DMS53 treated with DMSO at 0.1 percent for 48 hours (cell line): ENCODE results near the gene BTBD2.

Experiments used
- DNase-seq: peaks from one replicate; lab custom pipeline; 2025; ENCODE audit not compliant: unreplicated experiment; lab: John Stamatoyannopoulos, UW

Gene BTBD2

DNA sequence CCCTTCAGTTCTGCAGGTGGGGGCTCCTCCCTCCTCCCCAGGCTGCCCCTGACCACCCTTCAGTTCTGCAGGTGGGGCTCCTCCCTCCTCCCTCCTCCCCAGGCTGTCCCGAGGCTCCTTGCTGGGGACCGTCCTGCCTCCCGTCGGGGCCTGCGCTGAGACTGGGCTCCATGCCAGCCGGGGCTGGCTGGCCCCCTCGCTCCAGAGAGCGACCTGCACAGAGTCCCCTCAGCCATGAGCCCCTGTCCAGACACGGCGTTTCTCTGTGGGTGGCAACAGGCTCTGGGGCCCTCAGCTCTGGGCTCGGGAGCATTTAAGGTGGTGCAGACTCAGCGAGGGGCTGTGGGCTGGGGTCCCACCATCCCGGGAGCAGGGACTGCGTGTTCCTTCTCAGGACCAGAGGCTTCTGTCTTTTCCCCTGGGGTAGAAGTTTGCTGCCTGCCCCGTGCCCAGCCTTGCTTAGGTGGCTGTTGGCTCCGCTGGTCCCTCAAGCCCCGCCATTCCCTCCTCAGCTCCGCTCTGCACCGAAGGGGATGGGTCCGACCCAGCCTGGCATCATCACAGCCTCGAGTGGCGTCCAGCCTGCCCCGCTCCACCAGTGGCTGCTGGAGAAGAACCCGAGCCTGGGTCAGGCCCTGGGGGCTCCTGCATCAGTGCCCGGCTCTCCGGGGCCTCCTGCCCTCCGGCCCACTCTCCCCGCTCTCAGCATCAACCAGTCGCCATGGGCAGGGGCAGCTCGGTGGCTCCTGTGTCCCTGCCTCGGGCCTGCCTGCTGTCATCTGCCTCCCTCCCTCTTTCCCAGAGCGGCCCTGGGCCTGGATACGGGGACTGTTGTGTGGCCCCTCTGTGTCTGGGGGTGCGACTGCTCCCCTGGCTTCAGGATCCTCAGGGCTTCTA is 47.0 kb downstream of the BTBD2 start:
- no peak for DNase-seq

DNA sequence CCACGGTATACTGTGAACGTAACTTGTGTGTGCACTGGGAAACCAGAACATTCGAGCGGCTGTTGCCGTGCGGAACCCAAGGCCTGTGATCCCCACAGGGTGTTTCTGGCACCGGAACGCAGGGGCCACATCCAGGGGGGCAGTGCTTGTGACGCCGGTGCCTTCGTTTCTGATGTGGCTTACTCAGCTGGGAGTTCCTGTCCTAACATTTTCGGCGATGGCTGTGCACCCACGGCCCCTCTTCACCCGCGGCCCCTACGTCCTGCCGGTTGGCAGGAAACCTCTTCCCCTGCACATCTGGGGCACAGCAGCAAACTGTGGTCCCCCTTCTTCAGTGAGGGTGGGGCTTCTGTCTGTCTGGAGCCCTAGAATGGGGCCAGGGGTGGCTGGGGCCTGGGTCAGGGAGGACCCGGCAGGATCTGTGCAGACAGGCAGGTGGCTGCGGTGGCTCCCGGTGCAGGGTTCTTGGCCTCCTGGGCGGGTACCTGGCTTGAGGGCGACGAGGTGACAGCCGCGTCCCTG is 48.4 kb downstream of the BTBD2 start:
- DNase-seq: no peak

DNA sequence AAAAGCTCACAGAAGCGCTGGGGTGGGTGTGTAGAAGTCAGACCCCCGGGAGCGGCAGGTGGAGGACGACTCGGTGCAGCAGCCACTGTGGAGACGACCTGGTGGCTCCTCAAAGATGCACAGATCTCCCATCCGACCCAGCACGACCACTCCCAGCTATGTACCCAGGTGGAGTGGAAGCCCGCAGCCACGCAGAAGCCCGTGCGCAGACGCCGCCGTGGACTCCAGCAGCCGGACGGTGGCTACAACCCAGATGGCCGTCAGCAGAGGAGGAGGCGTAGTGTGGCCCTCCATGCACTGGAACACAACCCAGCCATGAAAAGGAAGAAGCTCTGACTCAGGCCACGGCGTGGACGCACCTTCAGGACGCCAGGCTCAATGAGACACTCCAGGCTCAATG is 52.8 kb downstream of the BTBD2 start:
- no peak for DNase-seq

DNA sequence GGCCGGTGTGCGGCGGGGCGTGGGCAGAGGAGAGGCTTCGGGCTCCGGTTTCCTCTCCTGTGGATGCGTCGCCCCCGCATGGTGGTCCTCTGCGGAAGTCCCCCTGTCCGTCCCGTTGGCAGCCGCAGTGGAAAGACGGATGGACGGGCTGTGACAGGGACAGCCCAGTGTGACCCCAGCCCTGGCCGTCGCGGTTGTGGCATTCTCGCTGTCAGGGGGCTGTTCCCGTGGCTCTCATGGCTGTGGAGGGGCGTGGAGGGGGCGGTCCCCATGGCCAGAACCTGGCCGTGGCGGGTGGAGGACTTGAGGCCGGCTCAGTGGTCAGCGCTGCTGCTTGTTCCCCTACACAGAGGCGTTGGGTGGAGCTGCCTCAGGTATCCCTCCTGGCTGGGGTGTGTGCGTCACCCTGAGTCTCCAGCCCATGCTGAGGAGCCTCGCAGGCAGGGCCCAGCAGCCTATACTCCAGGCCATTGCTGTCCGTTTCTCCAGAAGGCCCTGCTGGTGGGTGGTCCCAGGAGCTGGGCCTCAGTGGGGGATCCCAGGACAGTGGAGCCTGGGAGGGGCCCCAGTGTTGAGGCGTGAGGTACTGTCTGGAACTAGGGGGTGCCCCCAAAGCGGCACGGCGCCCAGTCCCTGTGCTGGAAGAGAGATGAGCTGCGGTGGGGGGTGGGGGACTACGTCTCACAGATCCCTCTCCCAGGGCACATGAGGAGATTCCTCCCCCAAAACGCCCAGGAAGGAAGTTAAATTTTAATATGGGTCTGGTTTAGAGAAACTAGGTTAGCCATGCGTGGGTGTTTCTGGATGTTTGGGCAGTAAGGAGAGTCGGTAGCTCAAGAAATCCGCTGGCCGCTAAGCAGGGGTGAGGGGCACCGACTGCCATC is 54.3 kb downstream of the BTBD2 start:
- DNase-seq: no peak

DNA sequence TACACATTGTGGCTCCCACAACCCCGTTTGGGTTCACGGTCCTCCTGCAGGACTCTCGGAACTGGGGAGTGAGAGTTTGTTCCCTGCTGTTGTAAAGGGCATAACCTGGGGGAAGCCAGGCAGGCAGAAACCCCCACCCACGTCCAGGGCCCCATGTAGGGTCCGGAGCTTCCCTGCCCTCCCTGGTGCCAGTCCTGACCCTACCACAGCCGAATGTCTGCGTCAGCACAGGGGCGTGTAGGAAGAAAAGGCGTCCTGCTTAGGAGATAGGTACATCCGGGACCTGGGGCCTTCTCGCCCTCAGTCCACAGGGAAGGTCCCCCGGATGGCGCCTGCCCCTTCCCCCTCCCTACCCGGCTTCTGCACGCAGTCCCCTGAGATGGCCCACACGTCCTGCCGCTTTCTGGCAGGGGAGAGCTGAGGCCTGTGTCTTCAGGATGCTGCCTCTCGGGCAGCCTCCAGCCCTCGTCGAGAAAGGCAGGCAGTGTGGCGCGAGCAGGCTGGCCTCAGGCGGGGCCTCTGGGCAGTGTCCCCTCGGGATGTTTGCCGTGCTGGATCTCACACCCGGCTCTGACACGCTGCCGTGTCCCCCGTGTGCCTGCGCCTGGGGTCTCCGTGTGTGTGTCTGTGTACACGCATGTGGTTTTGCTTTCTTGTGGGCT is 55.5 kb downstream of the BTBD2 start:
- DNase-seq: no peak

DNA sequence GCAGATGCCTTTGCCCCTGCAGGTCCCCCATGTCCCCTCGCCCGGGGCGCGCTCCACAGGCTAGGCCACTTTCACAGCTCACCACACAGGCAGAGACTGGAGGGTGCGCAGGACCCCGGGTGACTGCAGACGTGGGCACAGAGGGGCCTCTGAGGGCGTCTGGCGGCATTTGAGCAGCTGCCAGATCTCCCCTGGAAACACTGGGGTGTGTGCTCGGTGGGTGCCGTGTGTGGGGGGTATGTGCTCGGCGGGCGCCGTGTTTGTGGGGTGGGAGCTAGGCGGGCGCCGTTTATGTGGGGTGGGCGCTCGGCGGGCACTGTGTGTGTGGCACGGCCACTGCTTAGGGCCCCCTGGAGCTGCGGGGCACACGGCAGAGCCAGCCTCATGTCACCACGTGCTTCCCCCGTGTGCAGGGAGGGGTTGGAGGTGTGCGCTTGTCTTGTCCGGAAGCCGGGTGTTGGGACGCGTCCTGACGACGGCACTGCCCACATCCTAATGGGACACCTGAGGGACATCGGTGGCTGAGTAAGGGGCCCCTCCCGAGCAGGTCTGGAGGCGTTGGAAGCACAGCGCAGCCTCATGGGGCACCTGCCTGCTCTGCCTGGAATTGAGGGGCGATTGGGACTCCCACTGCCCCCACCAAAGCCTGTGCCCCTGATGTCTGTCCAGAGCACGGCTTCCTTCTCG is 57.8 kb downstream of the BTBD2 start:
- no peak for DNase-seq

DNA sequence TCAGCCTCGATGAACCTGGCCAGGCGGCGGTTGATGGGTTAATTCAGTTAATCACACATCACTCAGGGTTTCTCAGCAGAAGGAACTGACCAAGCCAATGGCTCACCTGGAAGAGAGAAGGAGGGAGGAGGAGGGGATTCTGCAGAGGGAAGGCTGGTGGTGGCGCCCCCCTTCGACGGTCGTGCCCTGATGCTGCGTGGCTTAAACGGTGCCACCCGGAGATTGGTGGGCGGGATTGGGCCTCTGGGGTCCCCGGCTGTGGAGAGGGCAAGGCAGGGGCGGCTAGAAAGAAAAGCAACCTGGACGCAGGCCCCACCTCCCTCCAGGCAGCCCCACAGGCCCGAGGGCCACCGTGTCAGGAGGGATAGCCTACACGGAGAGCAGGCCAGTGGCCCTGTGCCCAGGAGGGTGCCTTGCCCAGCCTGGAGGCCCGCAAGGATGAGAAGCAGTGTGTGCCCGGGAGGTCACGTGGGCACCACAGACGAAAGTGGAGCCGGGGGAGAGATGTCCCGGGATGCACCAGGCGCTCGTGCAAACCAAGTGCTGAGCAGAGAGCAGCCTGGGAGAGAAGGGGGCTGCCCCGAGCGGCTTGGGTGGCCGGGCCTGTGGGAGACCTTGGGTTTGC is 58.5 kb downstream of the BTBD2 start:
- no peak for DNase-seq

DNA sequence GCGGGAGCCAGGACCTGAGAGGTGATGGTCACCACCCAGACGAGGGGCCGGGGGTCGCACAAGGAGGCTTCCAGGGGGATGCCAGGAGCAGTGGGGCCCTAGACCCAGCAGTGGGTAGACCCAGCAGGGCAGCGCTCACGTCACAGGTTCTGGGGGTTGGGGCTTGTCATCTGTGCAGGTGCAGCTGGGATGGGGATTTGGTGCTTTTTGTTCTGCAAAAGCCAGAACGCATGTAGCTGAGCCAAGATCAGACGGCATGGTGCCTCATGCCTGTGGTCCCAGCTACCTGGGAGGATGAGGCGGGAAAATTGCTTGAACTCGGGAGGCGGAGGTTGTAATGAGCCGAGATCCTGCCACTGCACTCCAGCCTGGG is 59.4 kb downstream of the BTBD2 start:
- no peak for DNase-seq

DNA sequence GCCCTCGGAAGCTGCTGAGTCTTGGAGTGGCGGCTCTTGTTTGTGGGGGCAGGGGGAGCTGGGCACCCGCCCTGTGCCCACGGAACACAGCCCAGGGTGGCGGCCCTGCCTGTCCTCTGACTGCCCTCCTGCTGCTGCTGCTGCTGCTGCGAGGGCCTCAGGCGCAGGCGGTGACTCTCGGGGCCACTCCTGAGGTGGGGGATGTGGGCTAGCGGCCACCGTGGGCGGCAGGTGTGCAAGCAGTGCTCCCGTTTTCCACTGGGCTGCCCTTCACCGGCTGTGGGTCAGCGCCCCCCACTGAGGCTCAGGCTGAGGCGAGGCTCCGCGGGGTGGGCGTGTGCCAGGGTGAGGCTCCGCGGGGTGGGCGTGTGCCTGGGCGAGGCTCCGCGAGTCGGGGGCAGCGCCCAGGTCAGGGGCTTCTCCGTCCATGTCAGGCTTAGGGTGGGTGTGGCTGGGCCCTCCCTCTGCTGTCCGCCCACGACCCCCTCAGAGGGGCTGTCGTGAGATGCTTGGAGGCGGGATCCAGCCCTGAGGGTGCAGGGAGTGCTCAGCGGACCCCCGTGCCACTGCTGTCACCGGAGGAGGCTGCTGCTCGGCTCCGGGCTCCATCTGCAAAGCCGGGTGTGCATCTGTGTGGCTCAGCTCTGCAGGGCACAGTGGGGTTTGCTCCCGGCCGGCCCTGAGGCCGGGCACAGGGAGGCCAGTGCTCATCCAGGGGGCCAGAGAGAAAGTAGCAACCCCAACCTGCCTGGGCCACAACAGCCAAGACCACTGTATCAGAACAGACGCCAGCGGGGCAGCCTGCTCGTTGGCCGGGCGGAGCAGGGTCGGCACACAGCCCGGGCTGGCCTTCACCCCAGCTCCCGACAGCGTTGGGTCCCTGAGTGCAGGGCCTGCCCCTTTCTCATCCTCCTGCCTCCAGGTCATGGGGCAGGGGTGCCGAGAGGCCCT is 60.1 kb downstream of the BTBD2 start:
- DNase-seq: no peak

DNA sequence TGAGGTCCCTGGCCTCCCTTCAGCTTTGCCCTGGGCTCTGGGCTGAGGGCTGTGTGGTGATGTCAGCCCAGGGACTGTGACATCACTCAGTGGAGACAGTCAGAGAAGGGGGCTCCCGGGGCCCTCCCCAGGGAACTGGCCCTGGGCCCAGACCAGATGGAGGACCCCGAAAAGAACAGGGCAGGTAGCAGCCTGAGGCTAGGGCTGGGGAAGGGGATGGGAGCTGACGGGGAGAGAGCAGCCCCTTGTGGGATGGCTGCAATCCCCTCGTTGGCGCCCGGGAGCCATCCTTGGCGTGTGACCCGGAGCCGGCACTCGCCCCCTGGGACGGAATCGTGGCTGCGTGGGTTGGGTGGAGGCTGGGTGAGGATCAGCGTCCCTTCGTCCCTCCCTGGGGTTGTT is 61.0 kb downstream of the BTBD2 start:
- no peak for DNase-seq

DNA sequence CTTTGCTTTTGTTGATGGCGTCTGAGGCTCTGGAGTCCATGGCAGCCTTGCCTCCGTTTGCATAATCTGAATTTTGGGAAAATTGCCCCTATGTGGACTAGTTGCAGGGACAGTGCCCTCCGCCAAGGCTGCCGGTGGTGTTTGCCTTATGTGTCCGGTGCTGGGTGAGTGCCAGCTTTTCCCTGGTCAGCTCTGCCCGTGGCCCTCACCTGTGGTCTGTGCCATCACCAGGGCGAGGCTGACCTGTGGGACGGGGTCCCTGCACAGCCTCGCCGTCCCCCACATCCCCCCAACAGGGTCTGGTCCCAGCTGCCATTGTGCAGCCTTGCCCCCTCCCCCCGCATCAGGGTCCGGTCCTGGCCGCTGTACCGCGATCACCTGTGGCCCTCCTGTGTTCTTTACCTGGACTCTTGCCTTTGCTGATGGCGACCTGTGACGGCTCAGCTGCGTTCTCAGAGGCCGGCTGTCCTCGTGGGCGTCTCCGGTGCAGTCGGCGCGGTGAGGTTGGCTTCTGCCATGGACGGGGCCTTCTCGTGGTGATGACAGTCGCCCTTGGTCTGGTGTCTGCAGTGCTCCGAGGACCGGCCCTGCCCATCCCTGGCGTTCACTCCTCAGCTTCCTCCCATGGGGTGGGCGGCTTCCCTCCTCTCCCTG is 61.9 kb downstream of the BTBD2 start:
- no peak for DNase-seq

DNA sequence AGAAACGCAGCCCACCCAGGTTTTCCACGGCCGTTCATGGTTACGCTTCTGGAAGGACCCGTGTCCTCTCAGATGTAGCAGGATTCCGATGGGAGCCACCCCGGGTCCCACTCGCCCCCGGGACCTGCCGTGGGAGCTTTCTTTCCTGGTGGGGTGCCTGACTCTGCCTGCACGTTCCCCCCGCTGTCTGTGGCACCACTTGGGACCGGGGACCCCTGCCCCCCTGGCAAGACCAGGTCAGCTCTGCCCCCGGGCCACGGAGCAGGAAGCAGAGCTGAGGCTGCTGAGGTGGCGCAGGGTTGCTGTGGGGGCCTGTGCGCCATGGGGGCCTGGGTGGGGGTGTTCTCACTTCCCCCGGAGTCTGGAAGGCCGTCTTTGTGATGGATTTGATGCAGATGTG is 62.5 kb downstream of the BTBD2 start:
- no peak for DNase-seq

DNA sequence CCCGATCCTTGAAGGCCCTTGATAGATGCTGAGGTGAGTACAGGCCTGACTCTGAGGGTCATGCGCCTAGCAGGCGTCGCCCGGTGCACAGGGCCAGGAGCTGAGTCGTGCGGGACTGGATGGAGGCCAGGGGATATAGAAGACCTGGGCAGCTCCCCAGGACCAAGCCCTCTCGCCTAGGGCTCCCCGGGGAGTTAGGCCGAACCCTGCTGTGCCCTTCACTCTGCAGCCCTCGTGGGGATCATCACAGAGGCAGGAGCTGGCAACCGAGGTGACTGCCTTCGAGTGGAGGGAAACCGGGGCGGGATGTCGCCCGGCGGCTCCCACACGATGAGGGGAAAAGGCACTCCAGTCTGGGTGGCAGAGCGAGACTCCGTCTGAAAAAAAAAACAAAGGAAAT is 62.9 kb downstream of the BTBD2 start:
- DNase-seq: no peak

DNA sequence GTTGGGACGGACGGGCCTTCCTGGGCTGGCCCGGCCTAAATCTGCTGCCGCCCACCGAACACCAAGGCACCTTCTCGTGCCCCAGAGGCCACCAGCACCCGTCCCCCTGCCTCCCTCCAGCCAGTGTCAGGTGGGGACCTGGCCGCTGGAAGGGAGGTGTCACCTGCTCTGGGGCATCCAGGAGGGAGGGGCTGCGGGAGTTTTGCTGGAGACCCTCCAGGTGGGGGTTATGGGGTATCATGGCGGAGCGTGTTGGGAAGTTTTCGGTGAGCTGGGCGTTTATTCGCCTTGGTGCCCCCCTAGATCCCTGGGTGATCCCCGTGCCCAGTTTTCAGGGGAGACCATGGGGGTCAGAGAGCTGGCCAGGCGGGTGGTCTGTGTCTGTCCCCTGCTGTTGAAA is 64.9 kb downstream of the BTBD2 start:
- no peak for DNase-seq

DNA sequence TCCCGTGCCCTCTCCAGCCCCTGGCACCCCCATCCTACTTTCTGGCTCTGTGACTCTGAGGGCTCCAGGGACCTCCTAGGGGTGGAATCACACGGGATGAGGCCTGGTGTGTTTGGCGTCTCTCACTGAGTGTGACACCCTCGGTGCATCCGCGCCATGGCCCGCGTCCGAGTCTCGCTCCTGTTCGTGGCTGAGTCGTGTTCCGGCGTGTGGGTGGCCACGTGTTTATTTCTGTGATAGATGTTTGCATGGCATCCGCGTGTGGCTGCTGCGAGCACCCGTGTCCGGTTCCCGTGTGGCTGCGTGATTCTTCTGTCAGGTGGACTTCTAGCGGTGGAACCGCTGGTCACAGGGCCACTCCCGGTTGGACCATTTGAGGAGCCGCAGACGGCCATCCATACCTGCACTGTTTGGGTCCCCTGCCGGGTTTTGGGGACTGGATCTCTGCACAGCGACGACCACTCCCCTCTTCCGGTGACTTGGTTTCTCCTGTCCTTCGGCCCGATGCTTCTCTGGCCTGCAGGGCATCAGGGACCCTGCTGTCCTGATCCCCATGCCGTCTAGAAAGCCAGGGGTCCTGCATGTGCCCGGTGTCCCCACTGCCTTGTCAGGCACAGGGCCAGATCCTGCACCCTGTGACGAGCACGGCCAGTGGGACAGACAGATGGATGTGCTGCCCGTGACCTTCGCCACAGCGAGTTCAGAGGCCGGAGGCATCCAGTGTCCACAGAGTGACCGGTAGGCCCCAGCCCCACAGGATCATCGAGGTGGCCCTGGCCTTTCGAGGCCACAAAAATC is 66.0 kb downstream of the BTBD2 start:
- DNase-seq: no peak

DNA sequence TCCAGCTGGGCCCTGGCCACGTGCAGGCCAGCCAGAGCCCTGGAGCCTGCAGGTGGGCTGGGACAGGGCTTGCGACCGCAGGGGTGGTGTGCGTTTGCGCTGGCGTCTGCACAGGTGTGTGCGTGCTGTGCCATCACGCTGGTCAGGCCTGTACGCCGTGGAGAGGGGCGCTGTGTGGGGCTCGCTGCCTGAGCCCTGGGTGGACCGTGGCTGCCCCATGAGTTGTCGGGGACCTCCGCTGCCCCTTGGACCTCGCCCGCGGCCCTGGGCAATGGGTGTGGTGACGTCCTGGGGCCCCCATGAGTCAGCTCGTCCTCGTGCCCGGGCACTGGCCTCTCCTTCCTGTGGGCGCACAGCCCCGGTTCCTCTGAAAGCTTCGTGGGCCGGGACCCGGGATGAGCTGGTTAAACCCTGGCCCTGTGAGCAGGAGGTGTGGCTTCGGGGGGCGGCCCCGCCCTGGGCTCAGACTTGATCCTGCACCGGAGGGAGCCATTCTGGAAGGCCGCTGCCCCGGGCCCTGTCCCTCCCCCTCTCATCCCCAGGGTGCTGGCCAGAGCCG is 67.8 kb downstream of the BTBD2 start:
- no peak for DNase-seq

DNA sequence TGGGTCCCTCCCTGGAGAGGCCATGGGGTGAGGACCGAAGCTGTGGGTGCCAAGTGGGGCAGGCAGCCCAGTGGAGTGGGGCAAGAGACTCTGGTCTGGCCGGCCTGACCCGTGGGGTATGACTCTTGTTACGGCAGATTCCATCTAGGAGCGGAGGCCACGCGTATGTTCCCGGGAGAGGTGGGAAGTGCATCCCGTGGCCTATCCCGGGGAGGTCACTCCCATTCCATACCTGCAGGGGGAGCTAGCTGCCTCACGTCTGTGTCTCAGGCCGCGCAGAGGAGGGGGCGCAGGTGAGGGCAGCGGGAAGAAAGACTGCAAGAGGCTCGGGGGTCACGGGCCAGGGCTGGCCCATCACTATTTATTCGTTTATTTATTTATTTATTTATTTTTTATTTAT is 69.6 kb downstream of the BTBD2 start:
- DNase-seq: no peak
